Neutrophil (primary cell): ENCODE data around the gene DDIT3.

Experiments used
- H3K27ac ChIP-seq: fragments of 200-600 bp; sonication (generic); 2 replicates; pipeline ENCODE4 v1.5.1; 2016; ENCODE audit warnings: mild to moderate bottlenecking, moderate library complexity
- H3K27me3 ChIP-seq: fragments of 200-600 bp; sonication (generic); 2 replicates; pipeline ENCODE4 v1.6.0; 2016; ENCODE audit warnings: mild to moderate bottlenecking
- H3K36me3 ChIP-seq: fragments of 200-600 bp; sonication (generic); 2 replicates; pipeline ENCODE4 v1.5.1; 2017
- H3K4me1 ChIP-seq, 2 experiments: fragments of 200-600 bp in 1 of 2; sonication (generic) in 1 of 2; 1 replicate in 1 of 2; 2 replicates in 1 of 2; pipeline versions ENCODE4 v1.5.1 to v1.6.1; 2013 to 2016; ENCODE audit warnings: low read depth in 1 of 2, low read length in 1 of 2, mild to moderate bottlenecking in 1 of 2, moderate library complexity in 1 of 2; ENCODE audit not compliant: control insufficient read depth in 1 of 2, insufficient read depth in 1 of 2
- H3K4me3 ChIP-seq, 2 experiments: fragments of 200-600 bp in 1 of 2; sonication (generic) in 1 of 2; 1 replicate in 1 of 2; 2 replicates in 1 of 2; pipeline ENCODE4 v1.5.1; 2013 to 2016; ENCODE audit warnings: low read depth in 1 of 2, low read length in 1 of 2, mild to moderate bottlenecking in 1 of 2, moderate library complexity in 1 of 2
- H3K9me3 ChIP-seq: fragments of 200-600 bp; sonication (generic); 2 replicates; pipeline ENCODE4 v1.5.1; 2016
- TF ChIP-seq, protein P1 (sequence below): fragments of 200-600 bp; sonication (generic); IDR thresholded peaks from 2 replicates; pipeline ENCODE4 v1.5.1; 2016; ENCODE audit warnings: antibody characterized with exemption

Gene DDIT3

DNA sequence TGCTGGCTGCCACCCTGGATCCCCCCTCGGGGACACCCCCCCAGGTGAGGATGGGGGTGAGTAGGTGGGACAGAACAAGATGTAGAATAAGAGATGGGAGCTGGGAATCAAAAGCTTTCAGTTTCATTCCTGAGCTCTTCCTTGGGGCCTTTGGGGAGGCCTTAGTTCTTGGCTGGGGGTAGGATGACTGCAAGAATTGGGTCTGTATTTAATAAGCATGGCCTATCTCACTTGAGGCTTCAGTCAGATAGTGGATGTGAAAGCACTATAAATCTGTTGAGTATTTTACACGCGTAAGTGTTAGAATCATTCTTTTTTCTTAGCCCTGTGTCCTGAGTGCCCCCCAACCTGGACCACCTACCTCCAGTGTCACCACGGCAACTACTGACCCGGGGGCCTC is 6.9 kb upstream of the DDIT3 start:
- Histone ChIP-seq H3K27ac (peak overlapping the region; percentile 100), H3K36me3 (peaks cover 82% of the 10 kb centered on the region), H3K4me1 (peaks cover 22 to 29% of the 10 kb centered on the region in 2 experiments), H3K9me3 (no peaks in the 10 kb centered on the region), H3K27me3 (no peaks in the 10 kb centered on the region), H3K4me3 (no peak overlapping the region)
- TF ChIP-seq, protein P1, sequence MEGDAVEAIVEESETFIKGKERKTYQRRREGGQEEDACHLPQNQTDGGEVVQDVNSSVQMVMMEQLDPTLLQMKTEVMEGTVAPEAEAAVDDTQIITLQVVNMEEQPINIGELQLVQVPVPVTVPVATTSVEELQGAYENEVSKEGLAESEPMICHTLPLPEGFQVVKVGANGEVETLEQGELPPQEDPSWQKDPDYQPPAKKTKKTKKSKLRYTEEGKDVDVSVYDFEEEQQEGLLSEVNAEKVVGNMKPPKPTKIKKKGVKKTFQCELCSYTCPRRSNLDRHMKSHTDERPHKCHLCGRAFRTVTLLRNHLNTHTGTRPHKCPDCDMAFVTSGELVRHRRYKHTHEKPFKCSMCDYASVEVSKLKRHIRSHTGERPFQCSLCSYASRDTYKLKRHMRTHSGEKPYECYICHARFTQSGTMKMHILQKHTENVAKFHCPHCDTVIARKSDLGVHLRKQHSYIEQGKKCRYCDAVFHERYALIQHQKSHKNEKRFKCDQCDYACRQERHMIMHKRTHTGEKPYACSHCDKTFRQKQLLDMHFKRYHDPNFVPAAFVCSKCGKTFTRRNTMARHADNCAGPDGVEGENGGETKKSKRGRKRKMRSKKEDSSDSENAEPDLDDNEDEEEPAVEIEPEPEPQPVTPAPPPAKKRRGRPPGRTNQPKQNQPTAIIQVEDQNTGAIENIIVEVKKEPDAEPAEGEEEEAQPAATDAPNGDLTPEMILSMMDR = no peak

DNA sequence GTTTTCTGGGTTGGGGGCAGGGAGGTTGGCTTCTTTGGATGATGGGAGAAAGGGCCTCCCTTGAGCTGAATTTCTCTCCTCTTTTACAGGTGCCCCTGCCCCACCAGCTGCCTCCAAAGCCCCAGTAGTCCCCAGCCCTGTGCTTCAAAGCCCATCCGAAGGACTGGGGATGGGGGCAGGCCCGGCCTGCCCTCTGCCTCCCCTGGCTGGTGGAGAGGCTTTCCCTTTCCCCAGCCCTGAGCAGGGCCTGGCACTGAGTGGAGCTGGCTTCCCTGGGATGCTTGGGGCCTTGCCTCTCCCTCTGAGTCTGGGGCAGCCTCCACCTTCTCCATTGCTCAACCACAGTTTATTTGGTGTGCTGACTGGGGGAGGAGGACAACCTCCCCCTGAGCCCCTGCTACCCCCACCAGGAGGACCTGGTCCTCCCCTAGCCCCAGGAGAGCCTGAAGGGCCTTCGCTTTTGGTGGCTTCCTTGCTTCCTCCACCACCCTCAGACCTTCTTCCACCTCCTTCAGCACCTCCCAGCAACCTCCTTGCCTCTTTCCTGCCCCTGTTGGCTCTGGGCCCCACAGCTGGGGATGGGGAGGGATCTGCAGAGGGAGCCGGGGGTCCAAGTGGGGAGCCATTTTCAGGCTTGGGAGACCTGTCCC is 6.3 kb upstream of the DDIT3 start:
- TF ChIP-seq, protein P1 = no peak
- no peaks in the 10 kb centered on the region for H3K9me3 ChIP-seq
- H3K36me3 ChIP-seq = peaks cover 76% of the 10 kb centered on the region
- no peaks in the 10 kb centered on the region for H3K27me3 ChIP-seq
- no peak overlapping the region for H3K4me3 ChIP-seq
- H3K4me1 ChIP-seq = peaks cover 28 to 35% of the 10 kb centered on the region in 2 experiments
- peak overlapping the region; percentile 100 for H3K27ac ChIP-seq

DNA sequence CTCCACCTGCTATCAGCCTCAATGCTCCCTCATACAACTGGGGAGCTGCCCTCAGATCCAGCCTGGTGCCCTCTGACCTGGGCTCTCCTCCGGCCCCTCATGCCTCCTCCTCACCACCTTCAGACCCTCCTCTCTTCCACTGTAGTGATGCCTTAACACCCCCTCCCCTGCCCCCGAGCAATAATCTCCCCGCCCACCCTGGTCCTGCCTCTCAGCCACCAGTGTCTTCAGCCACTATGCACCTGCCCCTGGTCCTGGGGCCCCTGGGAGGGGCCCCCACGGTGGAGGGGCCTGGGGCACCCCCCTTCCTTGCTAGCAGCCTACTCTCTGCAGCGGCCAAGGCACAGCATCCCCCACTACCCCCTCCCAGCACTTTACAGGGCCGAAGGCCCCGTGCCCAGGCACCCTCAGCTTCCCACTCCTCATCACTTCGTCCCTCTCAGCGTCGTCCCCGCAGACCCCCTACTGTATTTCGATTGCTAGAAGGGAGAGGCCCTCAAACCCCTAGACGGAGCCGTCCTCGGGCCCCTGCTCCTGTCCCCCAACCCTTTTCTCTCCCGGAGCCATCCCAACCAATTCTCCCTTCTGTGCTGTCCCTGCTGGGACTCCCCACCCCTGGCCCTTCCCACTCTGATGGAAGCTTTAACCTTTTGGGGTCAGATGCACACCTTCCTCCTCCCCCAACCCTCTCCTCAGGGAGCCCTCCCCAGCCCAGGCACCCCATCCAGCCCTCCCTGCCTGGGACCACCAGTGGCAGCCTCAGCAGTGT is 5.5 kb upstream of the DDIT3 start:
- peak overlapping the region; percentile 100 for H3K27ac ChIP-seq

GRCh38 chr12:57524814-57525614 is 4.7 kb upstream of the DDIT3 start:
- Histone ChIP-seq H3K4me3 (peak overlapping the region in 1 of 2 experiments; percentile 78), H3K27me3 (no peaks in the 10 kb centered on the region), H3K27ac (peak overlapping the region; percentile 100), H3K9me3 (no peaks in the 10 kb centered on the region), H3K36me3 (peaks cover 60% of the 10 kb centered on the region), H3K4me1 (peaks cover 38 to 44% of the 10 kb centered on the region in 2 experiments)
- TF ChIP-seq, protein P1 = no peak

More for the DNA sequence above, 5.5 kb upstream of the DDIT3 start:
- Histone ChIP-seq H3K4me3 (no peak overlapping the region), H3K4me1 (peaks cover 36 to 43% of the 10 kb centered on the region in 2 experiments), H3K9me3 (no peaks in the 10 kb centered on the region), H3K36me3 (peaks cover 68% of the 10 kb centered on the region), H3K27me3 (no peaks in the 10 kb centered on the region)
- TF ChIP-seq, protein P1 = no peak
